Renal pelvis (tissue), 4 donors: Measurements from ENCODE around the gene ATP10D. TPM values are rescaled to one million over a fixed set of nuclear protein-coding genes. Genes with fewer than 3 reads are reported as not detected.
"Not testable (repeated sequence)": the region's sequence is repeated elsewhere in the genome, so short reads cannot be mapped to it uniquely, and the experiment has no call there.

ENCODE experiments used
- DNase-seq: peaks from one replicate; pipeline ENCODE4 v3.0.0-alpha.2; 2013
- polyA plus RNA-seq, 3 donors: library from polyadenylated mRNA; unstranded; fragments of 120-200 nt; gene quantifications; one replicate each; pipeline ENCODE4 v1.2.1, GENCODE V29; 2013; ENCODE audit not compliant: insufficient read length in 3 of 3

Gene ATP10D
- polyA plus RNA-seq, 3 donors = 39.8 to 53.5 (median 51.9) TPM

DNA sequence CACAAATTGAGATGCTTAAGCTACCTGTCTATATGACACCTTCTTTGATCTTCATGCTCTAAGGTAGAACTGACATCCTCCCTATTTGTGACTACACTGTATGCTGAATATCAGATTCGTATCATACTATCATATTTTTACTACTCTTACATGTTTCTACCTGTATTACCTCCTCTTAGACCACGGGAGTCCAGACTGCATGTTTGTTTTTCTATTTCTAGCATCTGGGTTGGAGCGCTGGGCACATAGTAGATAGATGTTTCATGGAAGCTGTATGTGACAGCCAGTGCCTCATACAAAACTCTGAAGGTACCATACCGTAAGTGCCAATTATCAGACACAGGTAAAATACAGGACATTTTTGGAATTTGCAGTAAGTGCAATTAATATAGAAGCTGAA lies 47.6 kb downstream of the ATP10D start:
- DNase-seq = no peak

DNA sequence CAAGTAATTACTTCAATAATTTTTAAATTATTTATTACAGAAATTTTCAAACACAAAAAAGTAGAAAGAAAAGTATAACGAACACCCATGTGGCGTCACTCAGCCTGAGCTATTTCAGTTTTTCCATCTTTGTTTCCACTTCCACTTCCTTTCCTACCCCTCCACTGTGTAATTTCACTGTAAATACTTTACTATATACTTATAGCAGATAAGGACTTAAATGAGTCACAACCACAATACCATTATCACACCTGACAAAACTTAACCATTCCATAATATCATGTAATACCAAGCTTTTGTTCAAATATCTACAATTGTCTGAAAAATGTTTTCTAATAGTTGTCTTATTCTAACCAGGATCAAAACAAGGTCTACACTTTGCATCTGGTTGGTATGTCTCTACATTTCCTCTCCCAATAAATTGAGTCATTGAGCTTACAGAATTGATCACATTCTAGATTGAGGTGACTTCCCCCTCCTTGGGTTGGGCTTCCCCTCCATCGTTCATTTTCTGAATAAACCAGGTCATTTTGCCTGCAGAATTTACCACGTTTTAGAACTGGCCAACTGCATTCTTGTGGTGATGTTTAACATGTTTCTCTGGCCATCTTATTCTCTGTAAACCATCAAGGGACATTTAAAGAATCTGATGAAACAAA lies 48.7 kb downstream of the ATP10D start:
- no peak for DNase-seq

DNA sequence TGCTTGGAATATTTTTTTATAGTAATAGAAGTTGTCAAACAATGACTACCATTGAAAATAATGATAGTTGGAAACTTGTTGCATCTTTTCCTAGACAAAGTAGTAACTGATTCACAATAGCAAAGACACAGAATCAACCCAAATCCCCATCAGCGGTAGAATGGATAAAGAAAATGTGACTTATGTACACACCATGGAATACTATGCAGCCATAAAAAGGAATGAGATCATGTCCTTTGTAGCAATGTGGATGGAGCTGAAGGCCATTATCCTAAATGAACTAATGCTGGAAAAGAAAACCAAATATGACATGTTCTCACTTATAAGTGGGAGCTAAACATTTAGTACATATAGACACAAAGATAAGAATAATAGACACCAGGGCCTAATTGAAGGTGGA lies 49.7 kb downstream of the ATP10D start:
- no peak for DNase-seq

DNA sequence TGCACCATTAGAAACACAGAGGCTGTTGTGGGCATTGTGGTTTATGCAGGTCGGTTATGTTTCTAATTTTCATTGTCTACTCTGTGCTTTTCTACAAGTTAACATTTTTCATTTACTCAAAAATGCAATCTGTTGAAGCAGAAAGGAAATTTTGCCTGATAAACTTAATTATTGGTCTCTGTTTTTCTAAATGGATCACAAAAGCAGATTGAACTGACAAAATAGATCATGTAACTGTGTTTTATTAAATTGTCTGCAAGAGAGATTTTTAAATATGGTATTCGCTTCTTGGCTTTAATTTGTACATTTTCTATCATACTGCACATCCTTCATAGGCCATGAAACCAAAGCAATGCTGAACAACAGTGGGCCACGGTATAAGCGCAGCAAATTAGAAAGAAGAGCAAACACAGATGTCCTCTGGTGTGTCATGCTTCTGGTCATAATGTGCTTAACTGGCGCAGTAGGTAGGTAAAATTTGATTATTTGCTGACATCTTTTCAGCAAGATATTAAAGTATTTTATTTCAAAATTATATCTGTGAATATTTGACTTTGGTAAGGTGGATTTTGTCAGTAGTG lies 50.6 kb downstream of the ATP10D start:
- no peak for DNase-seq

- DNase-seq = no peak
Measured at GRCh38 chr4:47536966-47537365, 51.9 kb downstream of the ATP10D start.

DNA sequence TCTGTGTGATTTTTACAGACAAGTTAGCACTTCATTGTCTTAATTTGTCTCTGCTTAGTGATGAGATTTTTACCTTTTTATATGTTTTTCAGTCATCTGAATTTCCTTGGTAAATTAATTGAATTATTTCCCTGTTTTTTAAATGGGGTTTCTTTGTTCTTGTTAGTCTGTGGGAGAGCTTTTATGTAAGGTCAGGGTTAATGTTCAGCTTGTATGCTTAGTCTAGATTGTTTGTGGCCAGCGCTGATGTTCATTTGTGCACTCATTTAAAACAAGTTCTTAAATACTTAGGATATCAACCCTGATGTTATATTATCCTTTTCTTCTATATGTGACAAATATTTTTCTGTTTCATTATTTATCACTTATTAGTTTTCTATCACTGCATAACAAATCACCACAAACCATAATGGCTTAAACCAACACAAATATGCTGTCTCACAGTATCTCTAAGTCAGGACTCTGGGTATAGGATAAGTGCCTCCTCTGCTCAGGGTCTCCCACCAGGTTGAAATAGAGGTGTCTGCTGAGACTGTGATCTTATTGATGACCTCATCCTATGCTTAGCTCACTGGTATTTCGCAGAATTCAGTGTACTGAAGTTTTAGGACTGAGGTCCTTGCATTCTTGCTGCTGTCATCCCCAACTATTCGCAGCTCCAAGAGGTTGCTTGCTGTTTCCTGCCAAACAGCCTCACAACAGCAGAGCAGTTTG lies 53.2 kb downstream of the ATP10D start:
- DNase-seq = no peak

- DNase-seq = no peak
Measured at GRCh38 chr4:47538825-47539154, 53.7 kb downstream of the ATP10D start.

- DNase-seq = not testable (repeated sequence)
Measured at GRCh38 chr4:47542640-47543039, 57.6 kb downstream of the ATP10D start.

DNA sequence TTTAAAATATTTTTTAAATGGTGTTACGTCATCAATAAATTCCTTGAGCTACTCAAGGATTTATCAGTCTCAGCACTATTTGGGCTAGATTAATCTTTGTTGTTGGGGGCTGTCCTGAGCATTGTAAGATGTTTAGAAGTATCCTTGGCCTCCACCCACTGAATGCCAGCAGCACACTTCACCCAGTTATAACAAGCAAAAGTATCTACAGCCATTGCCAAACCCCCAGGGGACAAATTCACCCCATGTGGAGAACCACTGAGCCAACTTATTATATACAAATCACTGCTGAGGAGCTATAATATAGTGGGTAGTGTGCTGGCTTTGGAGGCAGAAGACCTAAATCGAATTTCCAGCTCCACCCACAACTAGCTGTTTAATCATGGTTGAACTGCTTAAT lies 58.3 kb downstream of the ATP10D start:
- no peak for DNase-seq

DNA sequence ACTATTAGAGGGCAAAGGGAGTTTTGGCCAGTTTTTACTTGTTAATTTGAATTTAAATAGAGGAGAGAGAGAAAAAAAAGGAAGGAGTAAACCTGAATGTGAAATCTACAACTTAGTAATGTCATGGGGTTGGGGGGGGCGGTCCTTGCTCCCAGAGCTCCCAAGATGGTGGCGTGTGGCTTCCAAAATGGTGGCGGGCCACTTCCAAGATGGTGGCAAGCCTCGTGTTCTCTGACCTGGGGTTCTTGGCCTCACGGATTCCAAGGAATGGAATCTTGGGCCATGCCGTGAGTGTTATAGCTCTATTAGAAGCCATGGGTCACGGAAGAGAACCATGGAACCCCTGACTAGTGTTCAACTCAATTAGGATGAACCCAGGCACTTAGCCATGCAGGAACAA lies 65.3 kb downstream of the ATP10D start:
- not testable (repeated sequence) for DNase-seq

GRCh38 chr4:47550899-47551548 lies 65.9 kb downstream of the ATP10D start:
- no peak for DNase-seq

DNA sequence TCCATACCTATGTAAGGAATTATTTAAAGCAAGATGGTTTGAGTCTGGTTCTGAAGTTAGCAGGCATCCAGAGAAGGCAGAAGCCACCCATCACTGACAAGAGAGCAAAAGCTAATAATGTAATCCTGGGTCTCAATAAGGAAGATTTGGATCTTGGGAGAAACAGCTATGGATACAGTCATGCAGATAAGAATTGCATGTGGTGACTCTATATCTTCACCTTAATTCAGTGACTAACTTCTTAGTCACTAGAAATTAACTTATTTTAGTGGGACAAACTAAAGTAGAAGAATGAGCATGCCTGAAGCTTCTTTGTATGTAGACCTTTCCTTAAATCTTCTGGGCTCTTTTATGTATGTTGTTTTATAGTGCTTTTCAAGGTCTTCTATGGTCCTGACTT lies 66.6 kb downstream of the ATP10D start:
- no peak for DNase-seq

GRCh38 chr4:47553329-47554125 lies 68.5 kb downstream of the ATP10D start:
- DNase-seq = no peak

DNA sequence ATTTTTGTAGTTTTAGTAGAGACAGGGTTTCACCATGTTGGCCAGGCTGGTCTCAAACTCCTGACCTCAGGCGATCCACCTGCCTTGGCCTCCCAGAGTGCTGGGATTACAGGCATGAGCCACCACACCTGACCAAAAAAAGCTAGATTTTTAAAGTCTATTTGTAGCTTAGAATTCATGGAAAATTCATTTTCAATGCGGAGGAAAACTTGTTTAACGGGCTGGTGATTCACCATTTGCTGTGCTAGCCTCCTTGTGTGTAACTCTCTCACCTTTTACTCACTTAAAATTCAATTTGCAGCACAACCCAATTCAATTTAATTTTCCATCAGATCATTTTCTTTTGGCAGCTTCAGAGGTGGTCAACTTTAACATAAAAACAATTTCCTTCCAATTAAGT lies 70.8 kb downstream of the ATP10D start:
- DNase-seq = not testable (repeated sequence)

DNA sequence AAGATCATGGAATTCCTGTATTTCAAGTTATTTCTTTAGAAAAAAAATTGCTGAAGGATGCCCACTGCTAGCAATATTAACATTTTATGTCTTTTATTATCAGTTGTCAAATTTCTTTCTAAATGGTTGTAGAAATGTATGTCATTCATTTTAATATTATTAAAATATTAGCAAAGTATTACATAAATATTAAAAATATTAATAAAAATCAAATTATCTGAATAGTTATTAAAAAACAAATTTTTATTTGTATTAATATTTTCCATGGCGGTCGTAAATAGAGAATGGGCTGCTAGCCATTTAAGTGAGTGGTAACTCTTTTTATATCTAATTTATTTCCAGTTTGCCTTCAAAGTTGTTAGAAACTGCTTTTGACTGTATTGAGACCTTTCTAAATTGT lies 72.2 kb downstream of the ATP10D start:
- no peak for DNase-seq

DNA sequence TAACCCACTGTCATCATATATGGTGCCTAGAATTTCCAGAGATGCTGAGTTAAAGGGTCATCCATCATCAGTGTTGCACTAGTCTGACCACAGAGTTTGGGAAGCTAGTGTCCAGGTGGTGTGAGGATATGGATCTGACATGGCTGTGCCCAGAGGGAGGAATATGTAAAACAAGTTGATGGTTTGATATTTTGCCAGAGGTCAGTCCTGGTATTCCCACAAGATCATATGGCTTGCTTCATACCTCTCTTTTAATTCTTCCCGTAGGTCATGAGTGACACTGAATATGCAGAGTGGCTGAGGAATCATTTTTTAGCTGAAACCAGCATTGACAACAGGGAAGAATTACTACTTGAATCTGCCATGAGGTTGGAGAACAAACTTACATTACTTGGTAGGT lies 75.6 kb downstream of the ATP10D start:
- no peak for DNase-seq

GRCh38 chr4:47561331-47561730 lies 76.3 kb downstream of the ATP10D start:
- no peak for DNase-seq

DNA sequence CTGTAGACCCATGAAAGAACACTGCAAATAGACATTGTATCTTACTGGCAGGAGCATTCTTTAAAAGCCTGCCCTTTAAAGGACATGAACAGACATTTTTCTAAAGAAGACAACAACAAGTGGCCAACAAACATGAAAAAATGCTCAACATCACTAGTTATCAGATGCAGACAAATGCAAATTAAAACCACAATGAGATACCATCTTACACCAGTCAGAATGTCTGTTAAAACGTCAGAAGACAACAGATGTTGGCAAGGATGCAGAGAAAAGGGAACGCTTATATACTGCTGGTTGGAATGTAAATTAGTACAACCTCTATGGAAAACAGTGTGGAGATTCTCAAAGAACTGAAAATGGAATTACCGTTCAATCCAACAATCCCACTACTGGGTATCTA lies 77.2 kb downstream of the ATP10D start:
- DNase-seq = no peak

DNA sequence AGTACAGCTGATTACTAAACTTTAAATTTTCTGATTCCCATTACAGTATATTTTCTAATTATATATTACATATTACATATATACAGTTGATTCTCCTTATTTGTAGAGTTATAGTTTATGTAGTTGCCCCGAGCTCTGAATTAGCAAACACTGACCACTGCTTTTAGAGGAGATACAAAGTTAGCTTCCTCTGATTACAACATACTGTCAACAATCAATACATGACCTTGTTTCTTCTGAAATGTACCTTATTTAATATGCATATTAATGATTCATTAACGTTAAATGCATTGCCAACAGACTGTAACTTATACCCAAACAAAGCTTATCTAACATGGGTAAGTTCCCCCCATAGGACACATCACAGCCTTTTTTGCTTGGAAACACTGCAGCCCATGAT lies 81.5 kb downstream of the ATP10D start:
- no peak for DNase-seq

- DNase-seq = no peak
Measured at GRCh38 chr4:47566969-47567368, 81.9 kb downstream of the ATP10D start.

DNA sequence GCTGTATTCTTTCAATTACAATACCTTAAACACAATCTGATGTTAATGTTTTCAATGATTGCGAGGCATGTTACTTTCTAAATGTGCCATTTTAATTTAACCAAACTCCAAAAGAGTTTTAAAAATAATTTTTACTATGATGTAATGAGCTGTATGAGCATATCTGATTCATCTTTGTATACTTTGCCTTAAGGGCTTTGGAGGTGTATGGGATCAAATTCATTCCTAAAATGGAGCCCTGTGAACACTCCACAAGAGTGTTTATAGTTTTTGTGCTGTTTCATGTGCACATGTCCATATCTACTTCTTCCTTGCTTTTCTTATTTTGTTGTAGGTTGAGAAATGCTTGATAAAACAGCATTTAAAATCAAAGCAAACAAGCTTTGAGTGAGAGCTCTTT lies 82.4 kb downstream of the ATP10D start:
- DNase-seq = no peak

- no peak for DNase-seq
Measured at GRCh38 chr4:47570816-47571215, 85.7 kb downstream of the ATP10D start.
